Coronary artery (tissue), 2 donors: ENCODE results near the gene ZNF208.
A peak's percentile ranks its signal among the peaks of the same experiment; 100 is the strongest.
"Not testable (repeated sequence)": the region's sequence is repeated elsewhere in the genome, so short reads cannot be mapped to it uniquely, and the experiment has no call there.

Experiments
- DNase-seq: peaks from one replicate; pipeline ENCODE4 v3.0.0-alpha.2; 2017; ENCODE audit warnings: low spot score
- H3K27ac ChIP-seq, 2 donors: fragments of 200-600 bp; sonication (generic); one replicate each; pipeline ENCODE4 v1.5.1; 2016 to 2019
- H3K4me3 ChIP-seq: fragments of 200-600 bp; sonication (generic); 2 replicates; pipeline ENCODE4 v1.5.1; 2016; ENCODE audit warnings: mild to moderate bottlenecking, moderate library complexity
- CTCF ChIP-seq: fragments of 200-600 bp; sonication (generic); IDR thresholded peaks from one replicate; pipeline ENCODE4 v1.5.1; 2019; ENCODE audit warnings: antibody characterized with exemption

The ZNF208 gene

GRCh38 chr19:22010437-22011143, at the start of gene ZNF208:
ZNF208 (minus strand) TSS chr19:22010943; CDS start chr19:22010794, 149 bp downstream.
- peak within 1 kb of the TSS; percentile 66 to 67 for H3K27ac ChIP-seq
- DNase-seq = not testable (repeated sequence)
- peak within 1 kb of the TSS; percentile 69 for H3K4me3 ChIP-seq

GRCh38 chr19:22052644-22053013, 41.9 kb upstream of the ZNF208 start:
- no peak for TF ChIP-seq CTCF
- DNase-seq = no peak
- Histone ChIP-seq H3K4me3 (peak overlapping the region; percentile 70), H3K27ac (no peak overlapping the region)

GRCh38 chr19:22041151-22041550, 30.4 kb upstream of the ZNF208 start:
- not testable (repeated sequence) for H3K27ac ChIP-seq, DNase-seq, H3K4me3 ChIP-seq

GRCh38 chr19:22030680-22031079, 19.9 kb upstream of the ZNF208 start:
- DNase-seq = no peak
- TF ChIP-seq CTCF = no peak
- Histone ChIP-seq H3K27ac (no peak overlapping the region), H3K4me3 (no peak overlapping the region)

- no peak for TF ChIP-seq CTCF
- H3K27ac ChIP-seq = no peak overlapping the region
- H3K4me3 ChIP-seq = no peak overlapping the region
- peak; percentile 14 for DNase-seq
Observed at GRCh38 chr19:22026687-22027086, 15.9 kb upstream of the ZNF208 start.

GRCh38 chr19:22025539-22025938, 14.8 kb upstream of the ZNF208 start:
- not testable (repeated sequence) for H3K4me3 ChIP-seq, DNase-seq, H3K27ac ChIP-seq

GRCh38 chr19:21970466-21970865, 40.3 kb downstream of the ZNF208 start:
- DNase-seq = no peak
- no peak for TF ChIP-seq CTCF
- Histone ChIP-seq H3K4me3 (no peak overlapping the region), H3K27ac (no peak overlapping the region)

- Histone ChIP-seq H3K4me3 (no peak overlapping the region), H3K27ac (no peak overlapping the region)
- TF ChIP-seq CTCF = no peak
- no peak for DNase-seq
Observed at GRCh38 chr19:21947775-21948174, 63.0 kb downstream of the ZNF208 start.

GRCh38 chr19:21940684-21941083, 70.1 kb downstream of the ZNF208 start:
- H3K27ac ChIP-seq = no peak overlapping the region
- TF ChIP-seq CTCF = no peak
- no peak overlapping the region for H3K4me3 ChIP-seq
- DNase-seq = no peak
